Fibroblast of skin of abdomen (primary cell): ENCODE results near the gene PCBD2. TPM values are rescaled to one million over a fixed set of nuclear protein-coding genes. Genes with fewer than 3 reads are reported as not detected.
A peak's percentile ranks its signal among the peaks of the same experiment; 100 is the strongest.
"Not testable (repeated sequence)": the region's sequence is repeated elsewhere in the genome, so short reads cannot be mapped to it uniquely, and the experiment has no call there.

Experiments
- DNase-seq: peaks from one replicate; pipeline ENCODE4 v3.0.0-alpha.2; 2013
- polyA plus RNA-seq, 2 experiments: library from polyadenylated mRNA; unstranded; fragments of 120-200 nt; gene quantifications; one replicate each; pipeline ENCODE4 v1.2.1, GENCODE V29; 2013; ENCODE audit not compliant: insufficient read length in 2 of 2

The PCBD2 gene
- polyA plus RNA-seq (2013, experiment 1 of 2; ENCODE audit: insufficient read length) = 3.1 TPM
- polyA plus RNA-seq (2013, experiment 2 of 2; ENCODE audit: insufficient read length) = 3.2 TPM

DNA sequence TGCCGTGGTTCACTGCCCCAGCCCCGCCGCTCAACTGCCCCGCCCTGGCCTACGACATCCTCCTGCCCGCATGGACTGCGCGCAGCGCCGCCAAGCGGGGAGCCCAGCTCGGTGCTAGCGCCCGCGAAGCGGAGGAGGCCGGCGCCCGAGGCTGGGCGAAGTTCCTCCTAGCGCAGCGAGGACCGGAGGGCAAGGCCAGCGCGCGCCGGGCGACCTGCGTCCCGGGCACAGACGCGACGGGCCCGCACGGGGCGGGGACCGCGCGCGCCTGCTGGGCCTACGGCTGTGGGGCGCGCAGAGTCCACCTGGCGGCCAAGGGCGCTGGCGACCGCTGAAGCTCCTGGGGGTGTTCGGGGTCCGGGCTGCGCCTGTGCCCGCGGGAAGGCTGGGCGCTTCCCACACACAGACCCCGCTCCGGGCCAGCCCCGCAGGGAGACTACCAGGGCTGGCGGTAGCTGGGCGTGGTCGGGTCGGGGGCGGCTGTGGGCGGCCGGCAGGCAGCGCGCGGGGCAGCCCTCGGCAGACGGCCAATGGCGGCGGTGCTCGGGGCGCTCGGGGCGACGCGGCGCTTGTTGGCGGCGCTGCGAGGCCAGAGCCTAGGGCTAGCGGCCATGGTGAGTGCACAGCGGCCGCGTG is at the start of gene PCBD2:
Gene PCBD2, plus strand, starts transcription at position 522 of the 636 bp plus-strand sequence. Its CDS starts 9 bp downstream, at position 531.
- peak; percentile 87 for DNase-seq

DNA sequence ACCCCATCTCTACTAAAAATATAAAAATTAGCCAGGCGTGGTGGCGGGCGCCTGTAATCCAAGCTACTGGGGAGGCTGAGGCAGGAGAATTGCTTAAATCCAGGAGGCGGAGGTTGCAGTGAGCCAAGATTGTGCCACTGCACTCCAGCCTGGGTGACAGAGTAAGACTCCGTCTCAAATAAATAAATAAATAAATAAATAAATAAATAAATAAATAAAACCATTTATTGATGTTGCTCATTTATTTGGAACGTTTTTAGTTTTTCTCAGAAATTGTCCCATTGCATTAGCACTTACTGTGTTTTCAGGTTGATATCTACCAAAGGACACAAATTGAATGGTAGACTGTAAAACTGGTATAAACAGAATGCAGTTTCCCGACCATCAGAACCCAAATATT is 48.5 kb upstream of the PCBD2 start:
- not testable (repeated sequence) for DNase-seq

DNA sequence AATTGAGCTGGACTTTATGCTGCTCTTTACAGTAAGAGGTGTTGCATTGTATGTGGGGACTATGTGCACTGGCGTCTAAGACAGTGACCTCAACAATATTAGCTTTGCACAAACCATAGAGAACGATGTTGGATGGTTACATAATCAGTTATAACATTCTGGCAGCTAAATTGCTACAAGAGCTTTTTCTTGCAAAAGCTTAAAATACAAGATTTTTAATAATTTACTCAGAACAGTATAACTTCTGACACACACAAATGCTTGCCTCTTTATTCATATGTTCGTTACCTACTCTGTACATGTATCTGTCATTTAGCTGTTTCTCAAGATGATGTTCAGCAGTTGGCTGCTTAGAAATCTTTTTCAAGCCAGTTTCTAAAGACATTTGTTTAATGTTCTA is 47.5 kb upstream of the PCBD2 start:
- DNase-seq = no peak

DNA sequence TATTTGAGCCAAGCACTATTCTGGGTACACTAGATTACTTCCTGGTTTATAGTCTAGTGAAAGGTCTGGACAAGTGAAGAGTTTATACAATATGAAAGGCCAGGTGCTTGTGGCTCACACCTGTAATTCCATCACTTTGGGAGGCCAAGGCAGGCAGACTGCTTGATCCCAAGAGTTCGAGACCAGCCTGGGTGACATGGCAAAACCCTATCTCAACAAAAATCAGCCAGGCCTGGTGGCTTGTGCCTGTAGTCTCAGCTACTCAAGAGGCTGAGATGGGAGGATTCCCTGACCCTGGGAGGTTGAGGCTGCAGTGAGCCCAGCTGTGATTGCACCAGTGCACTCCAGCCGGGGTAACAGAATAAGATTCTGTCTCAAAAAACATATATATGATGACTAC is 40.2 kb upstream of the PCBD2 start:
- DNase-seq = no peak

DNA sequence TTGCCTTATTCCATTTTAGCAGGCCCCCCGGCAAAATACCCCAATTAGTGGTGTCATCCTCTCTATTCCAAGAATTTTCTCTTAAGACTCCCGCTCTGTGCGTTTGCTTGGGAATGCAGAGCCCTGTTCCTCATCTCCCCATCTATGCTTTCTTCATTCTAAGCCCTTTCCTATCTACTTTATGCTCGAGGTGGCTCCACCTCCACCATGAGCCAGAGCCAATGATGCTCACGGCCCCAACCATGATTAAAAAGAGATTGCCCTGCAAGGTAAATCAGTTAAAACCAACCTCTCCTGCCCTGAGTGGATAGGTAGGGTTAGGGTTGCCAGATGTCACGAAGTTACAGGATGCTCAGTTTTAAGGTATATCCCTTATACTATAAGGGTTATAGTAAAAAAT is 31.4 kb upstream of the PCBD2 start:
- no peak for DNase-seq

DNA sequence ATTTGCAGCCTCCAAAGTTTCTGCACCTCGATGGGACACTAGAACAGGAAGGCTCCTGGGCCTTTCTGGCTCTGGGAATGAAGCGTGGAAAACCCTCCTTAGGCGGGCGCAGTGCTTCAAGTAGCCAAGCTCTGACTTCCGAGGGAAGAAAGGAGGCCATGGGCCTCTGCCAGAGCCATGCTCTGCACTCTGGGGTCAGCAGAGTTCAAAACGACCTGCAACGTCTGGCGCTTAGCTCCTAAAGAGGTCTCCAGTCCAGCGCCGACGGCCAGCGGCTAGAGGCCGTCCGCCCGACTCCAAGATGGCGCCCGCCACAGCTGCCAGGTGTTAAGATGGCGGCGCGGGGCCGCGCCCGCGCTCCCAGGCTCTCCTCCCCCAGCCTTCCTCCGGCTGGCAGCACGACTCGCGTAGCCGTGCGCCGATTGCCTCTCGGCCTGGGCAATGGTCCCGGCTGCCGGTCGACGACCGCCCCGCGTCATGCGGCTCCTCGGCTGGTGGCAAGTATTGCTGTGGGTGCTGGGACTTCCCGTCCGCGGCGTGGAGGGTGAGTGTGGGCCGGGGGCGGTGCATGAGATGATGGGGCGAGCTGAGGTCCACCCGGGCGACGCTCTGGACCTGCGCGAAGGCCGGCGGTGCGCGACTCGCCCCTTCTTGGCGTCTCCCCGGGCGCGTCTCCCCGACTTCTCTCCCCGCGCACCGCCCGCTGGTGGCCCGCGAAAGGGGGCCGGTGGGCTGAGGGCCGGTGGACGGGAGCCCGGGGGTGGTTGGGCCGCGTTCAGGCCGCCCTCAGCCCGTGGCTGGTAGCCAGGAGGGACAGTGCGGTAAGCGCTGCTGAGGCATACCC is 30.7 kb upstream of the PCBD2 start, which contains the start of gene TXNDC15:
Gene TXNDC15, plus strand, starts transcription at position 385 of the 844 bp plus-strand sequence. Its CDS starts 57 bp downstream, at position 442.
- DNase-seq = peak; percentile 86

DNA sequence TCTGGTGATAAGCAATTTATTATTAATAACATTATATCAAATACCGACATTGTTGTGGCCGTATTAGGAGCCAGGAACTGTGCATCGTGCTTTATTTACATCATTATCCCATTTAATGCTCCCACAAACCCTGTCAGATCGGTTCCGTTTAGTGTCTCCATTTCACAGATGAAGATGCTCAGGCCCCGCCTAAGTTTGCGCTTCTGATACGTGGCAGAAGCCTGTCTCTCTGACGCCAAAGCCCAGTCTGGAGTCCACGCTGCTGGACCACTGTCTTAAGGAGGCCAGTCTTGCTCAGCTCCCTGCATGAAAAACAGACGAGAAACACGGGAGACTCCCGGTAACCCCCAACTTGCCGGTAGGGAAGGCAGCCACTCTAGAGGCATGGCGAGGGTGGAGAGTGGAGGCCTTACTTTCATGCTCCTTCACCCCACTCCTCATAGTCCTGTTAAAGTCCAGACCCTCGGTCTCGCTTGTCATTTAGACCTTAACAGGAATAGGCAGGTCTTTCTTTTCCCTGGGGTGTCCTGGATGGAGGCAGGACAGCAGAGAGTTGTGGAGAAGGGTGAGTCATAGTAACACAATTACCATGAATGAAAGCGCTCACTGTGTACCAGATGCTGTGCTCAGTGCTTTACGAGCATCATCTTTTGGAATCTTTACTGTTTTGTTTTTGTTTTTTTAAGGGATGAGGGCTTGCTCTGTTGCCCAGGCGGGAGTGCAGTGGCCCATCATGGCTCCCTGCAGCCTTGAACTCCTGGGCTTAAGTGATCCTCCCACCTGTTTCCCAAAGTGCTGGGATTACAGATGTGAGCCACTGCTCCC is 29.9 kb upstream of the PCBD2 start:
- DNase-seq = peak; percentile 87

DNA sequence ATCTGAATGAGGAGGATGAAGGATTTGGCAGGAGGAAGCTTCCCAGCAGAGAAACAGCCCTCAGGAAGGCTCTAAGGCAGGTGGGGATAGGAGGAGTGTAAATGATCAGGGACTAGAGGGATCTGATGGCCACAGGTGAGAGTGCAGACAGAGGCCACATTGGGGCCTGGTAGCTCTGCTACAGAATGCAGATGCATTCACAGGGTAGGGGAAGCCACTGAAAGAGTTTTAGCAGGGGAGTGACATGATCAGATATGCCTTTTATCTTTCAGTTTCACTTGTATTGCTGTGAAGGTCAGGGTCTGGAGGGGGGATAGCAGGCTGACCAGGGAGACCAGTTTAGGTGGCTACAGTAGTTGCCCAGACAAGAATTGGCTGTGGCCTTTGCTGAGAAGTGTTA is 27.8 kb upstream of the PCBD2 start:
- no peak for DNase-seq

DNA sequence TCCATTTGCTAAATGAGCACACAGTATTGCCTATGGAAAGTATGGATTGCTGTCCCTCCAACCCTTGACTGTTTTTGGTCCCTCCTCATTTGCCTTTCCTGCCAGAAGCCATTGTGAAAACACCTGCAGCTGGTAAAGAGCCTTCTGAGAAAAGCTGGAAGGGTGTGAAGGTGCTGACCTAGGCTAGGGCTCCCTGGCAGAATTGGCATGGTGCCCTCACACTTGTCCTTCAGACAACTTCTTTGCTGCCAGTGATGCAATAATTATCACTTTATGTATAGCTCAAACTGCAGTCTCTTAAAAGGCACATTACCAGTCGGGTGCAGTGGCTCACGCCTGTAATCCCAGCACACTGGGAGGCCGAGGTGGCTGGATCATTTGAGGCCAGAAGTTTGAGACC is 26.5 kb upstream of the PCBD2 start:
- DNase-seq = no peak

DNA sequence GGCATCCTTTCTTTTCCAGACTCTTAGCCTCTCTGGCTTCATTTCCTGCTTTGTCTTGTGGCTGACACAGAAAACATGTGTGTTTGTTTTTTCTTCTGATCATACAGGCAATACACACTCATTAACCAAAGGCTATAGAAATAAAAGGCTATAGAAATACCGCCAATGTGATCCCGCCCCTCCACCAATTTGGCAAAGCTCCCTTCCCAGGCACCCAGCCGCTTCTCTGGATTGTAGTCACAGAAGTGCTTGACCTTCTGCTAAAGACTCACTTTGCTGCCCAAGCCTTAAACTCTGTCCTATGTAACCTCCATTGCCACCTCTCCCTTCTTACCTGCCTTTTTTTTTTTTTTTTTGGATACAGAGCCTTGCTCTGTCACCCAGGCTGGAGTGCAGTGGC is 25.5 kb upstream of the PCBD2 start:
- no peak for DNase-seq

DNA sequence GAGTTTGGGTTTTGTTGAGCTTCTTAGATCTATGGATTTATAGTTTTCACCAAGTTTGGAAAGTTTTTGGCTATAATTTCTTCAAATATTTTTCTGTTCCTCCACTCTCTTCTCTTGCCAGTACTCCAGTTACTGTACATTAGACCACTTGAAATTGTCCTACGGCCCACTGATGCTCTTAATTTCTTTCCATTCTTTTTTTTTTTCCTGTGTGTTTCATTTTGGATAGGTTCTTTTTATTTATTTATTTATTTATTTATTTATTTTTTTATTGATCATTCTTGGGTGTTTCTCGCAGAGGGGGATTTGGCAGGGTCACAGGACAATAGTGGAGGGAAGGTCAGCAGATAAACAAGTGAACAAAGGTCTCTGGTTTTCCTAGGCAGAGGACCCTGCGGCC is 24.0 kb upstream of the PCBD2 start:
- DNase-seq = not testable (repeated sequence)

DNA sequence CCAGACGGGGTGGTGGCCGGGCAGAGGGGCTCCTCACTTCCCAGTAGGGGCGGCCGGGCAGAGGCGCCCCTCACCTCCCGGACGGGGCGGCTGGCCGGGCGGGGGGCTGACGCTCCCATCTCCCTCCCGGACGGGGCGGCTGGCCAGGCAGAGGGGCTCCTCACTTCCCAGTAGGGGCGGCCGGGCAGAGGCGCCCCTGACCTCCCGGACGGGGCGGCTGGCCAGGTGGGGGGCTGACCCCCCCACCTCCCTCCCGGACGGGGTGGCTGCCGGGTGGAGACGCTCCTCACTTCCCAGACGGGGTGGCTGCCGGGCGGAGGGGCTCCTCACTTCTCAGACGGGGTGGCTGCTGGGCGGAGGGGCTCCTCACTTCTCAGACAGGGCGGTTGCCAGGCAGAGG is 23.2 kb upstream of the PCBD2 start:
- DNase-seq = not testable (repeated sequence)

DNA sequence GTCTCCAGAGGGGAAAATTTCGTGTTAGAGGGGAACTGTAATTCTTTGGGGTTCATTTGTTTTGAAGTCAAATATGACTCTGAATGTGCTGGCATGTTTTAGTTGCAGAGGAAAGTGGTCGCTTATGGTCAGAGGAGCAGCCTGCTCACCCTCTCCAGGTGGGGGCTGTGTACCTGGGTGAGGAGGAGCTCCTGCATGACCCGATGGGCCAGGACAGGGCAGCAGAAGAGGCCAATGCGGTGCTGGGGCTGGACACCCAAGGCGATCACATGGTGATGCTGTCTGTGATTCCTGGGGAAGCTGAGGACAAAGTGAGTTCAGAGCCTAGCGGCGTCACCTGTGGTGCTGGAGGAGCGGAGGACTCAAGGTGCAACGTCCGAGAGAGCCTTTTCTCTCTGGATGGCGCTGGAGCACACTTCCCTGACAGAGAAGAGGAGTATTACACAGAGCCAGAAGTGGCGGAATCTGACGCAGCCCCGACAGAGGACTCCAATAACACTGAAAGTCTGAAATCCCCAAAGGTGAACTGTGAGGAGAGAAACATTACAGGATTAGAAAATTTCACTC is 17.3 kb upstream of the PCBD2 start:
- DNase-seq = no peak

DNA sequence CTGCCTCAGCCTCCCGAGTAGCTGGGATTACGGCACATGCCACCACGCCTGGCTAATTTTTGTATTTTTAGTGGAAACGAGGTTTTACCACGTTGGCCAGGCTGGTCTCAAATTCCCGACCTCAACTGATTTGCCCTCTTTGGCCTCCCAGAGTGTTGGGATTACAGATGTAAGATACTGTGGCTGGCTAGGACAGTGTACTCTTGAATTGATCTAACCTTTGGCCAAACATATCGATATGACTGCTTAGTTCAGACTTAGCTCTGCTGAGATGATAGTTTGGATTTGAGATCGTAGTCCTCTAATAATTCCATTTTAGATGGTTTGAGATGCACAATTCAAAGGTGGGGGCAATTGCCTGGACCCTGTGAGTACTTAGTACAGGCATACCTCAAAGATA is 15.6 kb upstream of the PCBD2 start:
- no peak for DNase-seq

DNA sequence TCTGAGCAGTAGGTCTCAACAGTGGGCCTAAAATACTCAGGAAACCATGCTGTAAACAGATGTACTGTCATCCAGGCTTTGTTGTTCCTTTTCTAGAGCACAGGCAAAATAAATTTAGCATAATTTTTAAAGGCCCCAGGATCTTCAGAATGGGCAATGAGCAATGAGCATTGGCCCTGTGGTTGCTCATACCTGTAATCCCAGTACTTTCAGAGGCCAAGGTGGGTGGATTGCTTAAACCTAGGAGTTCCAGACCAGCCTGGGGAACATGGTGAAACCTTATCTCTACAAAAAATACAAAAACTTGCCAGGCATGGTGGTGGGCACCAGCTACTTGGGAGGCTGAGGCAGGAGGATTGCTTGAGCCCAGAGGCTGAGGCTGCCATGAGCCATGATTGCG is 13.5 kb upstream of the PCBD2 start:
- no peak for DNase-seq

DNA sequence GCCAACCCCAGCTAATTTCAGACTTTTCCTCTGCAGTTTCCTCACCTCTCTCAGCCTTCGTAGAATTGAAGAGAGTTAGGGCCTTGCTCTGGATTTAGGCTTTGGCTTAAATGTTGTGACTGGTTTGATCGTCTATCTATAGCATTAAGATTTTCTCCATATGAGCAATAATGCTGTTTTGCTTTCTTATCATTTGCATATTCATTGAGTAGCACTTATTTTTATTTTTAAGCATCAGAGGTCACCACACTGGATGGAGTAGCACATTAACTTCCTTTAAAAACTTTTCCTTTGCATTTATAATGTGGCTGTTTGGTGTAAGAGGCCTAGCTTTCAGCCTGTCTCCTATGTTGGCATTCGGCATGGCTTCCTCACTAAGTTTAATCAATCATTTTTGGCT is 12.6 kb upstream of the PCBD2 start:
- DNase-seq = no peak

DNA sequence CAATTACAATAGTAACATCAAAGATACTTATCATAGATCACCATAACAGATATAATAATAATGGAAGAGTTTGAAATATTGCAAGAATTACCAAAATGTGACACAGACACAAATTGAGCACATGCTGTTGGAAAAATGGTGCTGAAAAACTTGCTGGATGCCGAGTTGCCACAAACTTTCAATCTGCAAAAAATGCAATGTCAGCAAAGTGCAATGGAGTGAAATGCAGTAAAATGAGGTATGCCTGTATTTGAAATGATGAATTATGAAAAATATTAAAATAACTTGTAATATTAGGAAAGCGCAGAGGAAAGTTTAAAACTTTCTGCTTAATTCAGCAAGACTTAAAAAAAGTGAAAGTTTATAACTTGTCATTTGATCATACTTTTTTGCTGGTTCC is 12.0 kb upstream of the PCBD2 start:
- DNase-seq = no peak

DNA sequence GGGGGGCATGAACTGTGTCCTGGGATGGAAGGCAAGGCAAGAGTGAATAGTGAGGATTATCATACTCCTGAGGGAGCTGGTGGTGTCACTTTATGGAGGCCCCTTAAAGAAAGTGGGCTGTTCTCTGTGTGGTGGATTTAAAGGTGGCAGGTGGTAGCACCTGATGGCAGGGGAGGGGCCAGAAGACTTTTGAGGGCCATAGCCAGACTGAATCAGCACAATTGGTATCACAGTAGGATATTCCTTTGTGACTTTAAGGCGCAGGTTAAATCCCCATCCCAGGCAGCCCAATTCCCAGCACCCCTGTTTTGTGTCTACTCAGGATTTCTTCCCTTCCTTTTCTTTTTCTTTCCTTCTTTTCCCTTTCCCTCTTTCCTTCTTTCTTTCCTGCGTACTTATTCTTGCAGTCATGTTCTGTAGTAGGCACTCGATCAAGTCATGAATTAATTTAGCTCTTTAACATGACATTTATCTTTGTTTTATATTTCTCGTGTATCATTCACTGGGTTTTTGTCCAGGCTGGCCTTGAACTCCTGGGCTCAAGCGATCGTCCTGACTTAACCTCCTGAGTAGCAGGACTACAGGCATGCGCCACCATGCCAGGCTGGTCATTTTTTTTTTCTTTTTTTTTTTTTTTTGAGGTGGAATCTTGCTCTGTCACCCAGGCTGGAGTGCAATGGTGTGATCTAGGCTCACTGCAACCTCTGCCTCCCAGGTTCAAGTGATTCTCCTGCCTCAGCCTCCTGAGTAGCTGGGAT is 11.0 kb upstream of the PCBD2 start:
- DNase-seq = no peak

DNA sequence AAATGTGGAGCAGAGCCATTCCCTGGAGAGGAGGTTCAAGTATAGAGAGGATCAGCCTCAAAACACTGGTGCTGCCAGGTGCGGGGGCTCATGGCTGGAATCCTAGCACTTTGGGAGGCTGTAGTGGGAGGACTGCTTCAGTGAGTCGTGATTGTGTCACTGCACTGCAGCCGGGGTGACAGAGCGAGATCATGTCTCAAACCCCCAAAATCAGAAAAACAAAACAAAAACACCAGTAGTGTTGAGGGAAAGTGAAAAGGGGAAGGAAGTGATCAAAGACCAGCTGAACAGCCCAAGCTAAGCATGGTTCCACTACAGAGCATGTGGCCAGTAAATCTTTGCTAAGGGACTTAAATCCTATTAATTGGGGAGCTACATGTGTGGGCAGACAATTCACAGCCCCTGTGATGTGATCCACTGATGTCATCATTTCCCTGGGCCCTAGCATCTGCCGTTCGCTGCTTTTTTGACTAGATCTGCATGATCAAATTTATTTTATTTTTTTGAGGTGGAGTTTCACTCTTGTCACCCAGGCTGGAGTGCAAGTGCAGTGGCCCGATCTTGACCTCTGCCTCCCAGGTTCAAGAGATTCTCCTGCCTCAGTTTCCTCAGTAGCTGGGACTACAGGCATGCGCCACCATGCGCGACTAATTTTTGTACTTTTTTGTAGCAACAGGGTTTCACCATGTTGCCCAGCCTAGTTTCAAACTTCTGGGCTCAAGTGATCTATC is 2.7 kb upstream of the PCBD2 start:
- DNase-seq = no peak

DNA sequence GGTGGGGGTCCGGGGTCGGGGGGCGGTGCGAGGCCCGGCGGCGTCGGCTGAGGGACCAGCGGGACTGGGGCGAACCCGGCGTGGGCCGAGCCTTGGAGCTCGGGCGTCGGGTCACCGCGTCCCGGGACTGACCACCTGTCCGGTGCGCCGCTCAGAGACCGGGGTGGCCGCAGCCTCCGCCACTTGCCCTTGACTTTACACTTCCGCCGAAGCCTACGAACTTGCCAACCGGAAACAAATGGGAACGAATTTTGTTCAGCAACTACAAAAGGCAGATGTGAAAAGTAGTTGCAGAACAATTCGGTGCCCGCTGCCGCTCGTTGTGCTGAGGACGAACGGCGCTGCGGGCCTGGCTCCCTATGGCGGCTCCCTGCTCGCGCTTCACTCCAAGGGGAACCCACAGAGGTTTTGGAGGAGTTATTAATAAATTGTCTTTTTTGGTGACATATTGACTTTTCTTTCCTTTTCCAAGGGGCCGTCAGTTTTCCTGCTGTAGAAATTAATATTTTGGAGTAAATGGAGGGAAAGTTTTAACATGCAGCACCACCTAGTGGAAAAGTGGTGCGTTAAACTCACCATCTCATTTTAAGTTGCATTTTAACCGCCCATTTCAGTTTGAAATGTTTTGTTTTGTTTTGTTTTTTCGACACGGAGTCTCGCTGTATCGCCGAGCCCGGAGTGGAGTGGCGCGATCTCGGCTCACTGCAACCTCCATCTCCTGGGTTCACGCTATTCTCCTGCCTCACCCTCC is 490 bp downstream of the PCBD2 start:
- peak; percentile 58 for DNase-seq
